Hematopoietic multipotent progenitor cell (in vitro differentiated cells): Measurements from ENCODE around the gene ERVFRD-1. TPM values are rescaled to one million over a fixed set of nuclear protein-coding genes. Genes with fewer than 3 reads are reported as not detected.

Experiments used
- DNase-seq, 3 donors: peaks; one replicate each; pipeline ENCODE4 v3.0.0-alpha.2; 2011 to 2015; ENCODE audit warnings: low read depth in 2 of 3, low spot score in 2 of 3
- small RNA-seq: library from RNA; depleted of rRNA; stranded (forward); fragments of <200 nt; gene quantifications from one replicate; pipeline ENCODE3, GENCODE V24; 2012
- total RNA-seq: library from RNA; depleted of rRNA; stranded (reverse); fragments of >200 nt; gene quantifications from one replicate; pipeline ENCODE4 v1.2.3, GENCODE V29; 2012

Gene ERVFRD-1
- total RNA-seq, 1 donor, result under 0.01 TPM

GRCh38 chr6:11055127-11055627 is 56.3 kb downstream of the ERVFRD-1 start:
- DNase-seq, result no peak

- no peak for DNase-seq
These were observed 56.8 kb downstream of the ERVFRD-1 start for GRCh38 chr6:11054722-11055121.

- DNase-seq, result no peak
These were observed 58.2 kb downstream of the ERVFRD-1 start for GRCh38 chr6:11053307-11053706.

Small RNA genes within 50 kb of the gene (small RNA-seq; reads per million reads assigned to genes)
- gene AL136139.1, result not detected

Other genes starting within 250 kb of the ERVFRD-1 start
- not detected for gene GCM2, start 229.7 kb downstream of the ERVFRD-1 start, total RNA-seq
- gene SYCP2L, start 224.7 kb downstream of the ERVFRD-1 start, total RNA-seq, result under 0.01 TPM
- not detected for gene ELOVL2, start 67.4 kb downstream of the ERVFRD-1 start, total RNA-seq
- gene SMIM13, start 17.9 kb downstream of the ERVFRD-1 start, total RNA-seq, result 2.2 TPM
- gene NEDD9, start 120.9 kb upstream of the ERVFRD-1 start, total RNA-seq, result 4.6 TPM